Measurements from ENCODE around the gene FCGR3A.
"Not testable (repeated sequence)": the region's sequence is repeated elsewhere in the genome, so short reads cannot be mapped to it uniquely, and the experiment has no call there.

DNA sequence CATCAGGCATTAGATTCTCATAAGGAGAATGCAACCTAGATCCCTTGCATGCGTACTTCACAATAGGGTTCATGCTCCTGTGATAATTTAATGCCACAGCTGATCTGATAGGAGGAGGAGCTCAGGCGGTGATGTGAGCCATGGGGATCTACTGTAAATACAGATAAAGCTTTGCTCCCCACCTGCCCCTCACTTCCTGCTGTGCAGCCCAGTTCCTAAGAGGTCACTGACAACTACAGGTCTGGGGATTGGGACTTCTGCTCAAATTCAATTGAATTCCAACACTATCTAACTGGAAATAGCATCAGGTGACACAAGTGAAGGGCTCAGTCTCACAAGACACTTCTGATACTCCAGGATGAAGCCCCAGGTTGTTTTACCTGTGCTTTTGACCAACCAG lies 7.4 kb upstream of the FCGR3A start:
- TF ChIP-seq CTCF (conservative IDR thresholded peaks at IDR 0.05 in 1 of 2, IDR thresholded peaks at IDR 0.05 in 1 of 2; ENCODE audit: extremely low read depth in 1 of 2, insufficient read depth in 1 of 2, low read depth in 1 of 2, low read length in 2 of 2); EZH2 (IDR thresholded peaks at IDR 0.05; ENCODE audit: borderline replicate concordance, low read length): not testable (repeated sequence)
